GM12875 (cell line): ENCODE results near the gene IL18R1.

Source experiments
- H3K4me3 ChIP-seq: one replicate; pipeline ENCODE4 v1.5.1; 2011; ENCODE audit warnings: low read depth, low read length, control low read depth
- TF ChIP-seq, protein P1 (sequence below): IDR thresholded peaks from 2 replicates; pipeline ENCODE4 v1.5.1; 2011; ENCODE audit warnings: low read depth, mild to moderate bottlenecking, control low read depth, inconsistent platforms, low read length, moderate library complexity, borderline replicate concordance; ENCODE audit not compliant: insufficient read depth

IL18R1 gene

GRCh38 chr2:102358496-102358895, 2.9 kb downstream of the IL18R1 start:
- TF ChIP-seq, protein P1, sequence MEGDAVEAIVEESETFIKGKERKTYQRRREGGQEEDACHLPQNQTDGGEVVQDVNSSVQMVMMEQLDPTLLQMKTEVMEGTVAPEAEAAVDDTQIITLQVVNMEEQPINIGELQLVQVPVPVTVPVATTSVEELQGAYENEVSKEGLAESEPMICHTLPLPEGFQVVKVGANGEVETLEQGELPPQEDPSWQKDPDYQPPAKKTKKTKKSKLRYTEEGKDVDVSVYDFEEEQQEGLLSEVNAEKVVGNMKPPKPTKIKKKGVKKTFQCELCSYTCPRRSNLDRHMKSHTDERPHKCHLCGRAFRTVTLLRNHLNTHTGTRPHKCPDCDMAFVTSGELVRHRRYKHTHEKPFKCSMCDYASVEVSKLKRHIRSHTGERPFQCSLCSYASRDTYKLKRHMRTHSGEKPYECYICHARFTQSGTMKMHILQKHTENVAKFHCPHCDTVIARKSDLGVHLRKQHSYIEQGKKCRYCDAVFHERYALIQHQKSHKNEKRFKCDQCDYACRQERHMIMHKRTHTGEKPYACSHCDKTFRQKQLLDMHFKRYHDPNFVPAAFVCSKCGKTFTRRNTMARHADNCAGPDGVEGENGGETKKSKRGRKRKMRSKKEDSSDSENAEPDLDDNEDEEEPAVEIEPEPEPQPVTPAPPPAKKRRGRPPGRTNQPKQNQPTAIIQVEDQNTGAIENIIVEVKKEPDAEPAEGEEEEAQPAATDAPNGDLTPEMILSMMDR = no peak
- no peak overlapping the region for H3K4me3 ChIP-seq

DNA sequence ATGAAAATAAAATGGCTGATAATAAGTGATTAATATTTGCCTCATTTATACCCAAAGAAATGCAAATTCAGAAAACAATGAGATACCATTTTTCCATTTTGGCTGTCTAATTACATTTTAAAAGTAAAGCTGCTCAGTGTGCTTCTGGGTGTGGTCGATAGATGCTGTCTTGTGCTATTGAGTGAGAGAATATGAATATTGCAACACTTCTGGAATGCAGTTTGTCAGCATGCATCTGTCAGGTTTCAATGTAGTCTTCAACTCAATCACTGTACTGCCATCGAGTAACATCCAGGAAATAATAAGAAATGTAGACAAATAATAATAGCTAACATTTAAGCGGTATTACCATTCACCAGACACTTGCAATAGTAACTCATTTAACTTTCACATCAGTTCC, 3.9 kb downstream of the IL18R1 start:
- TF ChIP-seq, protein P1 = no peak
- H3K4me3 ChIP-seq = no peak overlapping the region

GRCh38 chr2:102361632-102362241, 6.1 kb downstream of the IL18R1 start:
- TF ChIP-seq, protein P1 = no peak
- no peak overlapping the region for H3K4me3 ChIP-seq

DNA sequence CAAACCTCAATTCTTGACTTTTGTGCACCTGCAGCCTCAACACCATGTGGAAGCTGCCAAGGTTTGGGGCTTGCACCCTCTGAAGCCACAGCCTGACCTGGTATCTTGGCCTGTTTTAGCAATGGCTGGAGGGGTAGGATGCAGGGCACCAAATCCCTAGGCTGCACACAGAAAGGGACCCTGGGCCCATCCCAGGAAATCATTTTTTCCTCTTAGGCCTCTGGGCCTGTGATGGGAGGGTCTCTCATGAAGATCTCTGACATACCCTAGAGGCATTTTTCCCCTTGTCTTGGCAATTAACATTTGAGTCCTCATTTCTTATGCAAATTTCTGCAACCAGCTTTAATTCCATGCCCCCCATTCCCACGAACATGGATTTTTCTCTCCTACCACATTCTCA, 10.2 kb downstream of the IL18R1 start:
- TF ChIP-seq, protein P1 = no peak

GRCh38 chr2:102366406-102367112, 11.0 kb downstream of the IL18R1 start:
- no peak overlapping the region for H3K4me3 ChIP-seq
- TF ChIP-seq, protein P1 = no peak

More for the DNA sequence above, 10.2 kb downstream of the IL18R1 start:
- no peak overlapping the region for H3K4me3 ChIP-seq

DNA sequence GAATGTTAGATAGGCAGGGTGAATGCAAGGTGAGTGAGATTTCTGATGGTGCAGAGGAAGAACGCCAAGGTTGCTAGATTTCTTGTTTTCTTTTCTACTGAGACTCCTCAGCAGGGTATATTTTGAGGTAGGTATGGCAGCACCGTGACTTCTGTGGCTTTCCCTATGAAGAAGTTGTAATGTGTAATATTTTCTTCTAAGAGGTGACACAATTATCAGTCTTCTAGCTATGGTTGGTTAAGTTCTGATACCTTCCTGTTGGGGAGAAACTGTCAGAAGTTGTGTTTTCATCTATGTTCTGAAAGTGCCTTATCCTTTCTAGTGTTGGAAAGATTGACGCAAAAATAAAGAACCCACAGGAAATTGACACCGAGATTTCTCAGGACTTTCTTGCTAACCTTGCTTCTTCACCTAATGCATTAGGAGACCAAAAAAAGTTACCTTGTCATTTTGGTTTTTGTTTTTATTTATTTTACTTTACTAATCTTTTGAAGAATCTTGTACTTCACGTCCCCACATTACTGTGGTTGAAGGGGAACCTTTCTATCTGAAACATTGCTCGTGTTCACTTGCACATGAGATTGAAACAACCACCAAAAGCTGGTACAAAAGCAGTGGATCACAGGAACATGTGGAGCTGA, 11.9 kb downstream of the IL18R1 start:
- TF ChIP-seq, protein P1 = no peak
- no peak overlapping the region for H3K4me3 ChIP-seq
